Measurements from ENCODE around the gene FGFRL1.

FGFRL1 gene

GRCh38 chr4:1004557-1005485 is 6.6 kb upstream of the FGFRL1 start:
- no peak for DNase-seq

- no peak for DNase-seq
Measured at GRCh38 chr4:1006856-1007255, 4.6 kb upstream of the FGFRL1 start.

- peak in 6 of 58 donors; percentile 18 to 53 (median 30) for DNase-seq
Measured at GRCh38 chr4:1008840-1009541, 2.4 kb upstream of the FGFRL1 start.

GRCh38 chr4:1009542-1010394 is 1.7 kb upstream of the FGFRL1 start:
- peak in 47 of 58 donors; percentile 22 to 77 (median 53) for DNase-seq

- DNase-seq = peak in 2 of 58 donors; percentile 17 to 19
Measured at GRCh38 chr4:1010395-1011021, 918 bp upstream of the FGFRL1 start.

GRCh38 chr4:1011666-1012033 is 224 bp downstream of the FGFRL1 start:
- DNase-seq = no peak

GRCh38 chr4:1012034-1012739 is 761 bp downstream of the FGFRL1 start:
- peak in 2 of 58 donors; percentile 10 to 29 for DNase-seq

- no peak for DNase-seq
Measured at GRCh38 chr4:1013225-1014073, 2.0 kb downstream of the FGFRL1 start.

- DNase-seq = peak in 56 of 58 donors; percentile 21 to 93 (median 80)
Measured at GRCh38 chr4:1014291-1015167, 3.1 kb downstream of the FGFRL1 start.

GRCh38 chr4:1015179-1015578 is 3.8 kb downstream of the FGFRL1 start:
- peak in 9 of 58 donors; percentile 37 to 75 (median 69) for DNase-seq

GRCh38 chr4:1015746-1016145 is 4.3 kb downstream of the FGFRL1 start:
- no peak for DNase-seq

- no peak for DNase-seq
Measured at GRCh38 chr4:1017211-1017610, 5.8 kb downstream of the FGFRL1 start.

- no peak for DNase-seq
Measured at GRCh38 chr4:1017706-1018105, 6.3 kb downstream of the FGFRL1 start.

- no peak for DNase-seq
Measured at GRCh38 chr4:1018147-1019020, 7.0 kb downstream of the FGFRL1 start.

- DNase-seq = no peak
Measured at GRCh38 chr4:1019320-1019719, 7.9 kb downstream of the FGFRL1 start.

- no peak for DNase-seq
Measured at GRCh38 chr4:1019729-1020470, 8.5 kb downstream of the FGFRL1 start.

Measured in anterior cingulate cortex (tissue), 58 donors.